HG03378 (cell line): ENCODE measurements around the gene KLF11.
"Not testable (repeated sequence)": the region's sequence is repeated elsewhere in the genome, so short reads cannot be mapped to it uniquely, and the experiment has no call there.

Source experiments
- ATAC-seq: cut with Tn5 transposase; IDR thresholded peaks from one replicate; pipeline ENCODE4 v1.9.1; 2021; ENCODE audit warnings: mild to moderate bottlenecking, moderate library complexity; ENCODE audit not compliant: unreplicated experiment

Gene KLF11

DNA sequence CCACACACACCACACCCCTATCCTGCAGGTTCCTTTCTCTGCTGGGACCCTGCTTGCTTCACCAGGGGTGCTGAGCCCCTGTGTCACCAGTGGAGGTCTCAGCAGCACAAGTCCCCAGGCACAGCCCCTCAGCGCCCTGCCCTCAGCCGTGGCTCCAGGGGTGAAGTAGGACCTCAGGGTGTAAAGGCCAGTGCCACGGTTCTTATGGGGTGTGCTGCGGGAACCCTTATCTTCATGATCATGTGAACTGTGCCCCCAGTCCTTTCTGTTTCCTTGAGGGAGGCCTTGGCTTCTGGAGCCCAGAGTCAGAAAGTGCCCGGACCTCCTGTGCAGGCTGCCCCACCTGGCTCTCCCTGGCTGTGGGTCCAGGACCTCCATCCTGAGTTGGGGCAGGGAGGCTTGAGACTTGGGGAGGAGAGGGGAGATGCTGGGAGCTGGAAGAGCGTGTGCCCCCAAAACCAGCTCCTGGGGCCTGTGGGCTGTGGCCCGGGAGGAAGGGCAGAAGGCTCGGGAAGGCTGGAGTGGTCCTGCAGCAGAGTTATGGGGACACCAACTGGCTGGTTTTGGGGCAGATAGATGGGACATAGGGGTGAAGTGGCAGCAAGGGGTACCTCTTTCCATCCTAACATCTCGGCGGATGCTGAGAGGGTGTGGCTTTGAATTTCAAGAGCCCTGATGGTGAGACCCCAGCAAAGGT lies 20.2 kb upstream of the KLF11 start:
- no peak for ATAC-seq

DNA sequence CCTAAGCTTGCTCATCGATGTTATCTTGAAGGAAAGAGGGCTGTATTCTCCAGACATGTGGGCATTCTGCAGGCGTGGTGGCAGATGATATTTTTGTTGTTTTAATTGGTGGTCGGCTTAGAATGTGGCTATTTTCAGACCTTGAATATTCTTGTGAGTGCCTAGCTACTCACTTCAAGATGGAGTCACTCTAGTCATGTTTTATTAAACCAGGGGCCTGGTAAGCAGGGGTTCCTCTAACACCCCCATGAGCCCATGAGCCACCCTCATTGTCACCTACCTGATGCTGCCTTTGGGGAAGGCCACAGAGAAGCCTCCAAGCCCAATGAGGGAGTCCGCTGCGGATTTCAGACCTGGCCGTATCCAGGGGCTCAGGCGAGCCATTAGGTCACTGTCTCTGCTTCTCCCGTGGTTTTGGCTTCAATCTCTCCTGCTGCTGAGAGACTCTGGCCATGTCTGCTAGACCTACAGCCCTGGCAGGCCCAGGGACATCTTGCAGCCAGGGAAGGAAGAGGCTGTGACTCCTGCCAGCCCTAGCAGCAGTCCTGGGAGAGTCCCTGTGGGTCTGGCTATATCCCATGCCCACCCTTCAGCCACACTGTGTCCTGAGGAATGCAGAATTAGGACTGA lies 16.3 kb upstream of the KLF11 start:
- no peak for ATAC-seq

DNA sequence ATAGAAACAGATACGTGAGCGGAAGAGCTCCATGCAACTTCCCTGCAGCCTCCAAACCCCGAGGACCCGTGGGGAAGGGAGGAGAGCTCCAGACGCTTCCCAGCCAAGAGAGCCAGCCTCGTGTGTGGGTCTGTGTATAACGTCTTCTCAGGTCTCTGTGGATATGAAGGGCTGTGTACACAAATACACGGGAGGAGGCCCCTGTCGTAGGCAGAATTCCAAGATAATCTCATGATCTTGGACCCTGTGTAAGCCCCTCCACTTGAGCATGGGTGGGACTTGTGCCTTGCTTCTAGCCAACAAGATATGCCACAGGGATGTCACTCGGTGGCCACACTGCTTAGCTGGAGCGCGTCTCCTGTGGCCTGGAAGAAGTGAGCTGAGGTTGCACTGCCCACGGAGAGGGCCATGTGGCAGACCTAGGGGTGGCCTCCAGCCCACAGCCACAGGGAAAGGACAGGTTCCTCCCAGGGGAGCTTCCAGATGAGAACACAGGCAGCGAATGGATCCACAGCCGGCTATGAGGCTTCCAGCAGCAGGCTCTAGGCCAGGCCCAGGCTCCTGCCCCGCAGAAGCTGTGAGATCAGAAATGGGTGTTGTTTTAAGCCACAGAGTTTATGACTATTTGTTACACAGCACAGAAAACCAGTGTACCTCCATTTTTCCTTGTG lies 15.6 kb upstream of the KLF11 start:
- no peak for ATAC-seq

DNA sequence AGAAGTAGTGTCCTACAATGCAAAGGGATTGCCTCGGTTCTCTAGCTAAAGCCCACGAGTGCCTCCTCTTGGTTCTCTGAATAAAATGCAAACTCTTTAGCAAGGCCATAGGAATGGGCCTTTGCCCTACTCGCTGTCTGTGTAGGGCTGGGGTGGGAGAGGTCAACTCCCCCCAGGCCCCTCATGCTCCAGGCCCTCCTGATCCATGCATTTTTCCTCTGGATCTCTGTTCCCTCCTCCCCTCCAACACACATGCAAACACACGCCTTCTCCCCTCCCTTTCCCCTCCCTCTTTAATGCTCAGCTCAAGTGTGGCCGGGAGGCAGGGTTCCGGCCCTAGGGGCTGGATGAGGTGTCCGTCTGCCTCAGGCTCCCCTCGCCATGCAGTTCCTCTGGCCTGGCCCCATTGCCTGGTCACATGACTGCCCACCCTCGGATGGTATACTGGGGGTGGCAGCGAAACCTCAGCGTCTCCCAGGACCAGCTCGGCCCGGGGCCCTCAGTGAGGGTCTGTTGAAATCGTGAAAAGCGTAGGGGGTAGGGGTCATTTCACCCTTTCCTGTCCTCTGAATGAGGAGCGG lies 14.9 kb upstream of the KLF11 start:
- no peak for ATAC-seq

DNA sequence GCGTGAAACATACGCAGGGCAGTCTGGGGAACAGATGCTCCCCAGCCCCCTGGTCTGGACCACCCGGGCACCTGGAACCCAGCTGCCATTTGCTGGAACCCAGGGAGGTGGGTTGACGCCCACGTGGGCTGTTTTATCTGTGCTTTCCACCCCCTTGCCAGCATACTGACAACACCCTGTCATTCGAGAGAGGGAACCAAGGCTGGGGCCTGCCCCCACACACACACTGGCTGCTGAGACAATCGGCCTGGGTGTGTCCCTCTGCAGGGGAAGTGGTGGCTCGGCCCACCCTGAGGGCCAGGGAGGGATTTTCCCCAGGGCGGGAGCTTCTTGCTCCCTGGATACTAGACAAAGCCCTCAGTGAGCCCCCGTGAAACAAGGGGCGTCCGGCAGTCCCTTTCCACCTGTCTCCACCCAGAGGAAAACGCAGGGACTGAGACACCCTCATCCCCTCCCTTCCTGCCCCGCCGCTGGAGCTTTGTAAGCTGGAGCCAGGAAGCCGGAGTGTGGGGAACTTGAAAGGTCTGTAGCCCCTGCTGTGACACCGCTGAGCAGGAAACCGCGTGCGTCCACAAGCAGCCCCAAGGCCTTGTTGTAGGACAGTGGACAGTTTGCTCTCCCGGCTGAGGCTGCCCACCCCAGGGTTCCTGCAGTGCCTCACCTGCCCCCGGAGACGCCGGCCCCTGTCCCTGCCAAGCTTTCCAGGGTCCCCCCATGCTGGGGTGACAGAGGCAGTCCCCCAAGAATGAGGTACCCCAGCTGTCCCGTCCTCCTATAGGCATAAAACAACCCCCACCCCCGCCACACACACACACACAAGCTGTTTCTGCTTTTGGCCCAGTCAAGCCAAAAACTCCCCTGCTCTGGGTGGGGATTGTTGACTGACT lies 14.1 kb upstream of the KLF11 start:
- ATAC-seq, result no peak

DNA sequence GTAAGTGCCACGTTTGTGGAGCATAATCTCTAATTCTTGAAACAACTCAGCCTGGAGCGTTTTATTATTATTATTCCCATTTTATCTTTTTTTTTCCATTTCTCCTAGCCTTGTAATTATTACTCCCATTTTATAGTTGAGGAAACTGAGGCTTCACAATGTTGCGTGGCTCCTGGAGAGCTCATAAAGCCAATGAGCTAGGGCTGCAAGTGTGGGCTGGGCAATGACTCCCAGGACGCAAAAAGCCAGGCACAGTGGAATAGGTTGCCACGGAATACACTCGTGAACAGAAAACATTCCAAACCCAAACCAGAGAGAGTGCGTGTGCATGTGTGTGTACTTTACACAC lies 13.5 kb upstream of the KLF11 start:
- no peak for ATAC-seq

DNA sequence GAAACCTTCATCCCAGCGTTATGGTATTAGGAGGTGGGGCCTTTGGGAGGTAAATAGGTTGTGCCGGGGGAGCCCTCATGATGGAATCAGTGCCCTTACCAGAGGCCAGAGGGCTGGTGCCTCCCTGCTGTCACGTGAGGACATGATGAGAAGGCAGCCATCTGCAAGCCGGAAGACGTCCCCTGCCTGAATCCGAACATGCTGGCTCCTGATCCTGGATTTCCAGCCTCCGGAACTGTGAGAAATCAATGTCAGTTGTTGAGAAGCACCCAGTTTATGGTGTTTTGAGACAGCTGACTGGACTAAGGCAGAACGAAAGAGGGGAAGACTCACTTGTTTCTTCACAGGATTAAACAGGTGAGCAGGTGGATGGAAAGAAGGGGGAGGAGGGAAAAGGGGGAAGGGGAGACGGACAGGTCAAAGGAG lies 13.0 kb upstream of the KLF11 start:
- ATAC-seq, result no peak

DNA sequence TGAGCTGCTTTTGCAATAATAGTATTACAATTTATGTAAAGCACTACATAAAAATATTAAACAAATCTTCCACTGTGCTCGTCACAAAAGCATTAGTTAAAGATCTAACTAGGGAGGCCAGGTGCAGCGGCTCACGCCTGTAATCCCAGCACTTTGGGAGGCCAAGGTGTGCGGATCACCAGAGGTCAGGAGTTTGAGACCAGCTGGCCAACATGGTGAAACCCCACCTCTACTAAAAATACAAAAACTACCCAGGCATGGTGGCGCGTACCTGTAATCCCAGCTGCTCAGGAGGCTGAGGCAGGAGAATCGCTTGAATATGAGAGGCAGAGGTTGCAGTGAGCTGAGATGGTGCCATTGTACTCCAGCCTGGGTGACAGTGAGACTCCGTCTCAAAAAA lies 12.6 kb upstream of the KLF11 start:
- not testable (repeated sequence) for ATAC-seq

DNA sequence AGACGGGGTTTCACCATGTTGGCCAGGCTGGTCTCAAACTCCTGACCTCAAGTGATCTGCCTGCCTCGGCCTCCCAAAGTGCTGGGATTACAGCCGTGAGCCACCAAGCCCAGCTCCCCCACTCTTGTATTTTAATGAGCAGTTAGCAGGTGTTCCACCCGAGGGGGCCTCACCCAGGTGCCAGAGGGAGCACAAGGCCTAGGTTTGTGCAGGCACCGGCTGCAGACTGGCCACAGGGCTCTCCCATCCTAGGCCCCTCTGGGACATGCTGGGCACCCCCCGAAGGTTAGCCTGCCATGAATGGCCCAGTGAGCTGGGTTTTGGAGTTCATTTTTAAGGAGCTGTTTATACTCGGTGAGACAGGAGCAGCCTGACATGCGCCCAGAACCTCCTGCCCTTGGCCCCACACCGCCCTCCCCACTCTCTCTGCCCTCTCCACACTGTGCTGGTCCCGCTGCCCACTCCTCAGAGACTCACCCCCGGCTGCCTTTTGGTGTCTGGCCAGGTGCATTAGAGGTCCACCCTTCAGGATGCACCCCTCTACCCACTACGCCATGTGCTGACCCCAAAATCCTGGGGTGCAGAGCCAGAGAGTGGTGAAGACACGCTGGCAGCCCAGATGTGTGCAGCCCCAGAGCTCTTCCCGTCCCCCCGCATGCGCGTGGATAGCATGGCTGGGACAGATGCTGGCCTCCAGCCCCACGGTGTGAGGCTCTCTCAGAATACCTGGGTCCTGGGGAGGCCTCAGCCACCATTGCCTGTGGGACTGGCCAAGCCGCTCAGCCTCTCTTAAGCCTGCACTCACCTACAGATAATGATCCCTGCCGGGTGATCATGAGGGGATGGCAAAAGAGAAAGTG lies 11.2 kb upstream of the KLF11 start:
- ATAC-seq, result no peak

DNA sequence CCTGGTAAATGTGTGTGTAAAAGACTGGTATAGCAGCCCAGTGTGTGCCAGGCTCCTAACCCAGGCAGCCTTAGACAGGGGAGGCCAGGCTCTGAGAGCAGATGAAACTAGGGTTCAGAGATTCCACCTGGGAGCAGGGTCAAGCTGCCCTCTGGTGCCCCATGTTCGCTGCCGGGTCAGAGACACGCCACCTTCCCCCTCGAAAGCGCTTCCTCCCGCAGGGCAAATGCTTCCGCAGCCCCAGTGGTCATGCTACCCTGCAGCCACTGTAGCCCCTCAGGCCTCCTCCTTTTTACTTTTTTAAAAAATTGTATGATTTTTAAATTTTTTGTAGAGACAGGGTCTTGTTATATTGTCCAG lies 10.6 kb upstream of the KLF11 start:
- no peak for ATAC-seq

DNA sequence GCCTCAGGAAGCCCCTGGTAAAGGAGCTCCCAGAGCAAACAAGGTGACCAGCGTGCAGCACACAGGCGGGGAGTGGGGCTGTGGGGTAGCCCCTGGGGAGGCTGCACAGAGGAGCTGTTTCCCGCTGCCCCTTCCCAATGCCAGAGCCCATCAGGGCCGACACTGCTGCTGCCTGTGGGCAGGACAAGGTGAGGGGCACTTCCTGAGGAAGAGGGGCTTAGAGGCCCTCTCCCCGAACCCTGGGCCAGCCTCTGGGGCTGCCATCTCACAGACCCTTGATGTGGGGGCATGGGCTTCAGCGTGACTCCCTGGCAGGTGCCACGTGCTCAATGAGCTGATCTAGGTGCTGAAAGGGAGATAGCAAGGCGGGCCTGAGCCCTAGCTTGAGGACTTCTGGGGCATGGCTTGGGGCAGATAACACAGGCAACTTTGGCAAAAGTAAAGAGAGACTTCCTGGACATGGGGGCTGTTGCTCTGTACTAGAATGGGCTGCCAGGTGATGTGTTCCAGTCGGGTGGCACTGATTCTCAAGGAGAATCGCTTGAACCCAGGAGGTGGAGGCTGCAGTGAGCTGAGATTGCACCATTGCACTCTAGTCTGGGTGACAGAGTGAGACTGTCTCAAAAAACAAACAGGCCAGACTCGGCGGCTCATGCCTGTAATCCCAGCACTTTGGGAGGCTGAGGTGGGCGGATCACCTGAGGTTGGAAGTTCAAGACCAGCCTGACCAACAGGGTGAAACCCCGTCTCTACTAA lies 9.9 kb upstream of the KLF11 start:
- ATAC-seq, result no peak

DNA sequence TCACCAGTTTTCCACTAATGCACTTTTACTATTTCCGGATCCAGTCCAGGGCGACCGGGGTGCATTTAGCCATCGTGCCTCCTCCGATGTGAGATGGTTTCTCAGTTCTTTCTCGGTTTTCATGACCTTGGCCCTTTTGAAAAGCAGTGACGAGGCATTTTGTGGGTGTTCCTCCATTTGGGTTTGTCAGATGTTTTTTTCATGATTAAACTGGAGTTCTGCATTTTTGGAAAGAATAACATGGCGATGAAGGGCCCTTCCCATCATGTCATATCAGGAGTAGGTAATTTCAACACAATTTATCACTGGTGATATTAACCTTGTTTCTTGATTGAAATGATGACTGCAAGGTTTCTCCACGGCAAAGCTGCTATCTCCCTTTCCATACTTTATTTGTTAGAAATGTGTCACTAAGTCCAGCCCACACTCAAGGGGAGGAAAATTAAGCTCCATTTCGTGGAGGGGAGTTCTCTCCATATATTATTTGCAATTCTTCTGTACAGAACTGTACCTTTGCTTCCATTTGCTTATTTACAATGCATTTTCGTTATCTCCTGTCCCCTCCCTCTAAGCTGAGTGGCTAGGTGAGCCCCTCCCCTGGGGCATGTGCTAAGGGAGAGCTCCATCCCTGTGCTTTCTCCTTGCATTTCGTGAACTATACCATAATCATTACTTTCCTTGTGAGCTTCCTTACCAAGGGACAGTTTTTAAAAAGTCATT lies 8.9 kb upstream of the KLF11 start:
- no peak for ATAC-seq

DNA sequence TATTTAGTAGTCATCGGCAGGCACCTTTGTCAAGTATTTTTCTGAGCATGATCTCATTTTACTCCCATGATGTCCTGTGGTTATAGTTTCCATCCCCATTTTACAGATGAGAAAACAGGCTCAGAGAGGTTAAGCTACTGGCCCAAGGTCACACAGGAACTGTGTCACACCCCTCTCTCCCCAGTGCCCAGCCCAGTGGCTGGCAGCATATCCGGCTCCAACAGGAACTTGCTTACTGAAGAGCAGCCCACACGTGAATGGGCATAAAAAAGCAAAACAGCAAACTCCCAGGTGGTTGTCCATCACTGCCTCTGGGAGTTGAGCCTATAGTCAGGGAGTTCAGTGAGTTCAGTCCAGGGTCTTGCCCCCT lies 8.3 kb upstream of the KLF11 start:
- ATAC-seq, result no peak

DNA sequence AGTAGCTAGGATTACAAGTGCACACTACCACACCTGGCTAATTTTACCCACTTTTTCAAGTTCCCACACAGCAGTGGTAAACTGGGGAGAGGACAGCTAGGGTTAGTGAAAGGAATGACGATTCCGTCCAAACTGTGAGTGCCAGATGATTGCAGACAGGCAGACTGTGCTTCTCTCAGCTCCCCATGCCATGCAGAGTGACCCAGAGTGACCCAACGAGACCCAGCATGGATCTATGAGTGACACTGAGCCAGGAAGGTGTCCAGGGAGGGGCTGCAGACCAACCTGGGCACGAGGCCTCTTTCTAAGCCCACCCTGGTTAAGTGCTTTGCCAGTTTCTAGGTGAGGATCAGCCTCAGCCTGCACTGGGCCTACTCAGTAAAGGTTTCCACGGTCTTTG lies 7.7 kb upstream of the KLF11 start:
- ATAC-seq, result no peak

DNA sequence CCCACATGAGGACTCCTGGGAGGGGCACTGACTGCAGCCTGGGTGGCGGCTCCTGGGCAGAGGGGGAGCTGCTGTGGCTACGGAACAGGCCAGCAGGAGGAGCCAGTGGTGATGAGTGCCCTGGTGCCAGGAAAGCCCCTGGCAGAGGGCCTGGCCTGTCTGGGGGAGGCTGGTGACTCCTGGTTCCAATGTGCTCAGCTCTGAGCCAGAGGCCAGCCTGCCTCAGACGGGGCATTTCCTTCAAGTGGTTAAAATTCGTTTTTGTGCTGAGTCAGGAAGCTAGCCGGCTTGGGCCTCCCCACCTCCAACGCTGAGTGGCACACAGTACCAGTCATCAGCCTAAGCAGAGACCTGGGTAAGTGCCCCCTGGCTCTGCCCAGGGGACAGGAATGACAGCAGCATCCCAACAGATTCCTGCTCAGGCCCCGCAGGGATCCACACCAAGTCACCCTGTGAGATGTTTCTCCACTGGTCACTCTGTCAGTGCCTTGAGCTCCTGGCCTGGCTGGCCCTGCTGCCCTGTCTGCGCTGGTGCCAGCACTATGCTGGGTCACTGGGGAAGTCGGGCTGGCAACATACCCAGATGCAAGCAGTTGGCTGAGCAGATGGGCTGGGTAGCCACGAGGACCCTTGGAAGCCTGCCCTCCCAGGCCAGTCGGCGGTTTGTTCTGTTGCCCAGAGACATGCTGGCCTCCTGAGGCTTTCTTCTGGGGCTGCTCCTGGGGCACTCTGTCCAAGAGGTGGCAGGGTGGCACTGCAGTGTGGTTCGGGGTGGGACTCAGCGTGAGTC lies 7.1 kb upstream of the KLF11 start:
- ATAC-seq, result peak; percentile 44

DNA sequence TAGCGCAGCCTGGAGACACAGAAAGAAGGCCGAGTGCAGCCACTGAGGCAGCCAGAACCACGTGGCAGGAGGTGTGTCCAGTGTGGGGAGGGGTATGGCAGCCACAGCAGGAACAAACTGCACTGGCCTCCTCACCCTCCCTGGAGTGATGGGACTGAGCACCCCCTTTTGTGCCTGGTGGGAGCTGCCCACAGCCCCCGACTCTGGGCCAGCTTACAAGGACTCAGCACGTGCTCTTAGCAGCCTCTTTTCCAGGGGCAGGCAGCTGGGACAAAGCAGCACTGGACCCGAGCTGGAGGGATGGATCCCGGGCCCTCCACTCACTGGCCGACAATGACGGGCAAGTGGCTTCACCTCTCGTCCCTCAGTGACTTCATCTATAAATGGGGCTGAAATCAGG lies 5.2 kb upstream of the KLF11 start:
- no peak for ATAC-seq

DNA sequence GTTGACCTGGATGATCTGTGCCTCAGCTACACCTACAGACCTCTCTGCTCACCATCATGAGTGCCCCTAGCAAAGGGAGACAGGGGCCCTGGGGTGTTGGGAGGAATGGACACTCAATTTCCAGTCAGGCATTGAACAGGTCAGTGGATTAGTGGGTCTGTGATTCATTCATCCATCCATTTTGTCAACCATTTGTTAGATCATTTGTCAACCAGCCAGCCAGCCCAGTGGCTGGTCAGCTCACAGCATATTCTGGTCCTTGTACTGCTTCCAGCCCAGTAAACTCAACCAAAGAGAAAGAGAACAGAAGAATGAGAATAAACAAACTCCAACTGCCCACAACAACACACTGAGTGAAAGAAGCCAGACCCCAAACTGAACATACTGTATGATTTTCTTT lies 4.6 kb upstream of the KLF11 start:
- ATAC-seq, result no peak
